SK-N-SH (cell line): Measurements from ENCODE around the gene AXIN2.

ENCODE experiments used
- CTCF ChIP-seq: fragments of 200-600 bp; sonication (generic); IDR thresholded peaks from 2 replicates; pipeline ENCODE4 v1.6.1; 2017; ENCODE audit warnings: antibody characterized with exemption, mild to moderate bottlenecking, moderate library complexity
- MXI1 ChIP-seq: IDR thresholded peaks from 2 replicates; pipeline ENCODE4 v1.6.1; 2012; ENCODE audit warnings: mild to moderate bottlenecking, low read depth, low read length, improper control_type of control experiment
- RAD21 ChIP-seq: IDR thresholded peaks from 2 replicates; pipeline ENCODE4 v1.6.1; 2012; ENCODE audit warnings: mild to moderate bottlenecking, low read length
- SIN3A ChIP-seq: IDR thresholded peaks from 2 replicates; pipeline ENCODE4 v1.6.1; 2012; ENCODE audit warnings: low read depth, mild to moderate bottlenecking, low read length, moderate library complexity, borderline replicate concordance
- TCF12 ChIP-seq: IDR thresholded peaks from 2 replicates; pipeline ENCODE4 v1.4.0; 2012

DNA sequence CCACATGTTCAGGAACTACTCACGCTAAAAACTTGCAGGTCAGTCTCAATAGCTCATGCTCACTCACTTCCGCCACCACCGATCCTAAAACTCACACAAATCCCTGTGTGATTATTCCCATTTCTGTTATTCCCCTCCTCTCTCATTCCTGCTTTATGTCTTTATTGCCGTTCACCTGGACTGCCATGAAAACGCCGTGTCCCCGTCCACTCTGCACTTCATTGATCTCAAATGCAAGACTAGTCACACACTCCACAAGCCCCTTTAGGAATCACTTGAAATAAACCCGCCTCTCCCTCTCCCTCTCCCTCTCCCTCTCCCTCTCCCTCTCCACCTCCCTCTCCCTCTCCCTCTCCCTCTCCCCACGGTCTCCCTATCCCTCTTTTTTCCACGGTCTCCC, 78.0 kb downstream of the AXIN2 start:
- TF ChIP-seq RAD21, result no peak
- TF ChIP-seq TCF12, result no peak
- no peak for TF ChIP-seq CTCF
- no peak for TF ChIP-seq MXI1
- no peak for TF ChIP-seq SIN3A
